Measurements from ENCODE around the gene GALNTL6. TPM values are rescaled to one million over a fixed set of nuclear protein-coding genes. Genes with fewer than 3 reads are reported as not detected.

Gene GALNTL6
- total and polyA plus RNA-seq, 2 donors (not counting 1 experiment from before 2014, with no cell fraction given) = not detected

GRCh38 chr4:172780566-172781081 is 967.4 kb downstream of the GALNTL6 start:
- TF ChIP-seq EZH2 (IDR thresholded peaks at IDR 0.05; ENCODE audit: low read length, missing control alignments) = no peak
- no peak overlapping the region for H2AFZ ChIP-seq (ENCODE audit: low read length)
- no peaks in the 10 kb centered on the region for H3K36me3 ChIP-seq (ENCODE audit: control insufficient read depth, insufficient read depth, low read length)
- no peak for DNase-seq (ENCODE audit: low read depth in 2 of 2)
- no peaks in the 10 kb centered on the region for H4K20me1 ChIP-seq (ENCODE audit: control insufficient read depth, extremely low read depth, insufficient read depth, low read length)
- H3K27ac ChIP-seq (ENCODE audit: insufficient read depth, low read length) = no peak overlapping the region
- no peaks in the 10 kb centered on the region for H3K9me3 ChIP-seq (ENCODE audit: control insufficient read depth, insufficient read depth, low read depth, low read length)
- H3K4me3 ChIP-seq (replicated peaks in 1 of 4; ENCODE audit: control extremely low read depth in 1 of 4, insufficient read depth in 1 of 4, low read depth in 3 of 4, low read length in 4 of 4) = no peak overlapping the region
- no peak overlapping the region for H3K4me2 ChIP-seq (ENCODE audit: extremely low read depth, insufficient read depth, low read length)
- H3K79me2 ChIP-seq (ENCODE audit: control insufficient read depth, insufficient read depth, low read length) = no peaks in the 10 kb centered on the region
- no peak overlapping the region for H3K9ac ChIP-seq (ENCODE audit: insufficient read depth, low read length)
- H3K27me3 ChIP-seq (ENCODE audit: control insufficient read depth, insufficient read depth, low read length) = no peaks in the 10 kb centered on the region
- no peaks in the 10 kb centered on the region for H3K4me1 ChIP-seq (ENCODE audit: control insufficient read depth, extremely low read depth, insufficient read depth, low read length)

GRCh38 chr4:172785613-172786012 is 972.4 kb downstream of the GALNTL6 start:
- peak in 1 of 2 donors; percentile 46 for DNase-seq (ENCODE audit: low read depth in 2 of 2)
- H3K4me3 ChIP-seq (replicated peaks in 1 of 4; ENCODE audit: control extremely low read depth in 1 of 4, insufficient read depth in 1 of 4, low read depth in 3 of 4, low read length in 4 of 4) = no peak overlapping the region
- TF ChIP-seq CTCF (conservative IDR thresholded peaks at IDR 0.05 in 1 of 2, IDR thresholded peaks at IDR 0.05 in 1 of 2; ENCODE audit: low read depth in 1 of 2, low read length in 2 of 2) (no peak), EZH2 (IDR thresholded peaks at IDR 0.05; ENCODE audit: low read length, missing control alignments) (no peak)
- H4K20me1 ChIP-seq (ENCODE audit: control insufficient read depth, extremely low read depth, insufficient read depth, low read length) = no peaks in the 10 kb centered on the region
- H2AFZ ChIP-seq (ENCODE audit: low read length) = no peak overlapping the region
- no peaks in the 10 kb centered on the region for H3K79me2 ChIP-seq (ENCODE audit: control insufficient read depth, insufficient read depth, low read length)
- H3K4me2 ChIP-seq (ENCODE audit: extremely low read depth, insufficient read depth, low read length) = no peak overlapping the region
- no peaks in the 10 kb centered on the region for H3K27me3 ChIP-seq (ENCODE audit: control insufficient read depth, insufficient read depth, low read length)
- H3K27ac ChIP-seq (ENCODE audit: insufficient read depth, low read length) = no peak overlapping the region
- H3K4me1 ChIP-seq (ENCODE audit: control insufficient read depth, extremely low read depth, insufficient read depth, low read length) = no peaks in the 10 kb centered on the region
- no peaks in the 10 kb centered on the region for H3K9me3 ChIP-seq (ENCODE audit: control insufficient read depth, insufficient read depth, low read depth, low read length)
- H3K9ac ChIP-seq (ENCODE audit: insufficient read depth, low read length) = no peak overlapping the region
- H3K36me3 ChIP-seq (ENCODE audit: control insufficient read depth, insufficient read depth, low read length) = no peaks in the 10 kb centered on the region

GRCh38 chr4:172786039-172786792 is 973.0 kb downstream of the GALNTL6 start:
- no peaks in the 10 kb centered on the region for H3K79me2 ChIP-seq (ENCODE audit: control insufficient read depth, insufficient read depth, low read length)
- no peaks in the 10 kb centered on the region for H3K36me3 ChIP-seq (ENCODE audit: control insufficient read depth, insufficient read depth, low read length)
- H3K4me3 ChIP-seq (replicated peaks in 1 of 4; ENCODE audit: control extremely low read depth in 1 of 4, insufficient read depth in 1 of 4, low read depth in 3 of 4, low read length in 4 of 4) = no peak overlapping the region
- TF ChIP-seq CTCF (conservative IDR thresholded peaks at IDR 0.05 in 1 of 2, IDR thresholded peaks at IDR 0.05 in 1 of 2; ENCODE audit: low read depth in 1 of 2, low read length in 2 of 2) (no peak), EZH2 (IDR thresholded peaks at IDR 0.05; ENCODE audit: low read length, missing control alignments) (no peak)
- H3K9ac ChIP-seq (ENCODE audit: insufficient read depth, low read length) = no peak overlapping the region
- H3K27me3 ChIP-seq (ENCODE audit: control insufficient read depth, insufficient read depth, low read length) = no peaks in the 10 kb centered on the region
- H4K20me1 ChIP-seq (ENCODE audit: control insufficient read depth, extremely low read depth, insufficient read depth, low read length) = no peaks in the 10 kb centered on the region
- no peaks in the 10 kb centered on the region for H3K9me3 ChIP-seq (ENCODE audit: control insufficient read depth, insufficient read depth, low read depth, low read length)
- H2AFZ ChIP-seq (ENCODE audit: low read length) = no peak overlapping the region
- DNase-seq (ENCODE audit: low read depth in 2 of 2) = peak; percentile 48 to 53
- no peak overlapping the region for H3K4me2 ChIP-seq (ENCODE audit: extremely low read depth, insufficient read depth, low read length)
- H3K4me1 ChIP-seq (ENCODE audit: control insufficient read depth, extremely low read depth, insufficient read depth, low read length) = no peaks in the 10 kb centered on the region
- no peak overlapping the region for H3K27ac ChIP-seq (ENCODE audit: insufficient read depth, low read length)
